ENCODE results near the gene TANGO6. TPM values are rescaled to one million over a fixed set of nuclear protein-coding genes. Genes with fewer than 3 reads are reported as not detected.

TANGO6 gene
- total and polyA plus RNA-seq, 7 donors = 5.3 to 16.2 (median 12.5) TPM

- ATAC-seq = no peak
- Histone ChIP-seq H3K27me3 (ENCODE audit: insufficient read depth in 3 of 3, low read length in 2 of 3) (no peaks in the 10 kb centered on the region), H3K9me3 (no peaks in the 10 kb centered on the region), H3K36me3 (ENCODE audit: insufficient read depth in 1 of 2, low read depth in 1 of 2) (peaks cover 0 to 13% of the 10 kb centered on the region in 2 donors), H3K4me1 (no peaks in the 10 kb centered on the region), H3K4me3 (no peak overlapping the region), H3K27ac (no peak overlapping the region)
- no peak for DNase-seq
- intact Hi-C loops (cut with DNase I) = no loop called here
- no peak for TF ChIP-seq CTCF (IDR thresholded peaks at IDR 0.05)
- WGBS, 3 donors = 91 to 95% (median 92%) methylated on average over 5 of the region's 5 CpGs
These were observed 51.4 kb downstream of the TANGO6 start for GRCh38 chr16:68894714-68895113.

GRCh38 chr16:68898026-68898425 is 54.7 kb downstream of the TANGO6 start:
- WGBS, 3 donors = 72 to 83% (median 82%) methylated on average over 4 of the region's 4 CpGs
- intact Hi-C loops (cut with DNase I) = no loop called here

GRCh38 chr16:68900009-68900408 is 56.7 kb downstream of the TANGO6 start:
- 88 to 91% (median 88%) methylated on average over 4 of the region's 4 CpGs for WGBS, 3 donors
- H3K4me3 ChIP-seq = no peak overlapping the region
- no peak for TF ChIP-seq CTCF (IDR thresholded peaks at IDR 0.05)
- no peak overlapping the region for H3K27ac ChIP-seq
- no peaks in the 10 kb centered on the region for H3K9me3 ChIP-seq
- H3K4me1 ChIP-seq = peaks cover 15% of the 10 kb centered on the region
- ATAC-seq (no peak), DNase-seq (no peak)
- H3K36me3 ChIP-seq (ENCODE audit: insufficient read depth in 1 of 2, low read depth in 1 of 2) = peaks cover 0 to 19% of the 10 kb centered on the region in 2 donors
- no peaks in the 10 kb centered on the region for H3K27me3 ChIP-seq (ENCODE audit: insufficient read depth in 3 of 3, low read length in 2 of 3)
- intact Hi-C loops (cut with DNase I) = no loop called here

More at GRCh38 chr16:68898026-68898425, 54.7 kb downstream of the TANGO6 start:
- ATAC-seq (no peak), DNase-seq (no peak)
- H3K27ac ChIP-seq = no peak overlapping the region
- no peak for TF ChIP-seq CTCF (IDR thresholded peaks at IDR 0.05)
- no peak overlapping the region for H3K4me3 ChIP-seq
- H3K9me3 ChIP-seq = no peaks in the 10 kb centered on the region
- H3K27me3 ChIP-seq (ENCODE audit: insufficient read depth in 3 of 3, low read length in 2 of 3) = no peaks in the 10 kb centered on the region
- H3K36me3 ChIP-seq (ENCODE audit: insufficient read depth in 1 of 2, low read depth in 1 of 2) = peaks cover 0 to 21% of the 10 kb centered on the region in 2 donors
- H3K4me1 ChIP-seq = peaks cover 14% of the 10 kb centered on the region

GRCh38 chr16:68902003-68902968 is 59.0 kb downstream of the TANGO6 start:
- peaks cover 0 to 24% of the 10 kb centered on the region in 2 donors for H3K36me3 ChIP-seq (ENCODE audit: insufficient read depth in 1 of 2, low read depth in 1 of 2)
- no peak overlapping the region for H3K27ac ChIP-seq
- H3K4me1 ChIP-seq = peaks cover 15% of the 10 kb centered on the region
- no peaks in the 10 kb centered on the region for H3K27me3 ChIP-seq (ENCODE audit: insufficient read depth in 3 of 3, low read length in 2 of 3)
- no peaks in the 10 kb centered on the region for H3K9me3 ChIP-seq
- TF ChIP-seq CTCF (IDR thresholded peaks at IDR 0.05) = peak; percentile 71
- intact Hi-C loops (cut with DNase I) = loop anchor here (1.0 to 2.0 kb wide), 2 partner anchors 222 to 223 kb away; no protein-coding TSS in a partner anchor
- ATAC-seq (peak; percentile 79 to 94 (median 82)), DNase-seq (no peak)
- H3K4me3 ChIP-seq = no peak overlapping the region
- WGBS, 3 donors = 22 to 24% (median 23%) methylated on average over 5 of the region's 5 CpGs
